Measurements from ENCODE around the gene CHST6.
A peak's percentile ranks its signal among the peaks of the same experiment; 100 is the strongest.
"Not testable (repeated sequence)": the region's sequence is repeated elsewhere in the genome, so short reads cannot be mapped to it uniquely, and the experiment has no call there.

Gene CHST6

DNA sequence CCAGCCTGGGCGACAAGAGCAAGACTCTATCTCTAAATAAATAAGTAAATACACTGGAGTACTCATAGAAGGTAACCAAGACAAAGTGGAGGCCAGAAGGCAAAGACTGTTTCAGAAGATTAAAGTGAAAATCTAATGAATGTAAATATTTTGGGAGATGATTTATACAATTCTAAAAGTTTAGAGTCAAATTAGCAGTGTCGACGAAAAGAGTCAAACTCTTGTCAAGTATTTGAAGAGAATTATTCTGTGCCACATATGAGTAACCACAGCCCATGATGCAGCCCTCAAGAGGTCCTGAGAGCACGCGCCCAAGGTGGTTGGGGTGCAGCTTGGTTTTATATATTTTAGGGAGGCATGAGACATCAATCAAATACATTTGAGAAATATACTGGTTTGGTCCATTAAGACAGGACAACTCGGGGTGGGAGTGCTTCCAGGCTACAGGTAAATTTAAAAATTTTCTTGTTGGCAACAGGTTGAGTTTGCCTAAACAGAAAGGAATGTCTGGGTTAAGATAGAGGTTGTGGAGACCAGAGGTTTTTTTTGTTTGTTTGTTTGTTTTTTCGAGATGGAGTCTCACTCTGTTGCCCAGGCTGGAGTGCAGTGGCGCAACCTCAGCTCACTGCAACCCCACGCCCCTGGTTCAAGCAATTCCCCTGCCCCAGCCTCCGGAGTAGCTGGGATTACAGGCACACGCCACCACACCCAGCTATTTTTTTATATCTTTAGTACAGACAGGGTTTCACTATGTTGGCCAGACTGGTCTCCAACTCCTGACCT lies 65.4 kb downstream of the CHST6 start:
- no peak for TF ChIP-seq Cebpa-rat (IDR thresholded peaks at IDR 0.05)
- Histone ChIP-seq H3K4me1 (peaks cover 22 to 40% (median 34%) of the 10 kb centered on the region in 10 experiments), H3K27me3 (no peaks in the 10 kb centered on the region), H4K20me1 (peaks cover 0 to 46% (median 10%) of the 10 kb centered on the region in 11 experiments; a peak in 9 of 22 replicates), H3K27ac (no peak overlapping the region), H3K36me3 (peaks cover 0 to 25% (median 5%) of the 10 kb centered on the region in 11 experiments; a peak in 9 of 22 replicates), H3K4me2 (peak overlapping the region in 1 of 11 experiments; percentile 87; a peak in 1 of 22 replicates), H3K9me3 (replicated peaks in 1 of 11) (no peaks in the 10 kb centered on the region; a peak in 1 of 22 replicates), H3K4me3 (no peak overlapping the region), H3K9ac (no peak overlapping the region)

DNA sequence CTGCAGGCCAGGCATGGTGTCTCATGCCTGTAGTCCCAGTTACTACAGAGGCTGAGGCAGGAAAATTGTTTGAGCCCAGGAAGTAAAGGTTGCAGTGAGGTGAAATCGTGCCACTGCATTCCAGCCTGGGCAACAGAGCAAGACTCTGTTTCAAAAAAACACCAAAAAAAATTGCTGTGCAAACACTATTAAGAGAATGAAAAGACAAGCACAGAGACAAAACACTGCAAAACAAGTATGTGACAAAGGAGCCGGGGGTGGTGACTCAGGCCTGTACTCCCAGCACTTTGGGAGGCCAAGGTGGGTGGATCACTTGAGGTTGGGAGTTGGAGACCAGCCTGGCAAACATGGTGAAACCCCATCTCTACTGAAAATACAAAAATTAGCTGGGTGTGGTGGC lies 68.7 kb downstream of the CHST6 start:
- not testable (repeated sequence) for H3K4me2 ChIP-seq; H3K27ac ChIP-seq; H3K9me3 ChIP-seq (replicated peaks in 1 of 11); H3K9ac ChIP-seq; H3K4me3 ChIP-seq; H3K27me3 ChIP-seq
- Histone ChIP-seq H4K20me1 (peaks cover 0 to 48% (median 10%) of the 10 kb centered on the region in 11 experiments; a peak in 9 of 22 replicates), H3K4me1 (peaks cover 8 to 24% (median 17%) of the 10 kb centered on the region in 10 experiments; a peak in 19 of 20 replicates), H3K36me3 (peaks cover 0 to 34% (median 10%) of the 10 kb centered on the region in 11 experiments; a peak in 12 of 22 replicates)

DNA sequence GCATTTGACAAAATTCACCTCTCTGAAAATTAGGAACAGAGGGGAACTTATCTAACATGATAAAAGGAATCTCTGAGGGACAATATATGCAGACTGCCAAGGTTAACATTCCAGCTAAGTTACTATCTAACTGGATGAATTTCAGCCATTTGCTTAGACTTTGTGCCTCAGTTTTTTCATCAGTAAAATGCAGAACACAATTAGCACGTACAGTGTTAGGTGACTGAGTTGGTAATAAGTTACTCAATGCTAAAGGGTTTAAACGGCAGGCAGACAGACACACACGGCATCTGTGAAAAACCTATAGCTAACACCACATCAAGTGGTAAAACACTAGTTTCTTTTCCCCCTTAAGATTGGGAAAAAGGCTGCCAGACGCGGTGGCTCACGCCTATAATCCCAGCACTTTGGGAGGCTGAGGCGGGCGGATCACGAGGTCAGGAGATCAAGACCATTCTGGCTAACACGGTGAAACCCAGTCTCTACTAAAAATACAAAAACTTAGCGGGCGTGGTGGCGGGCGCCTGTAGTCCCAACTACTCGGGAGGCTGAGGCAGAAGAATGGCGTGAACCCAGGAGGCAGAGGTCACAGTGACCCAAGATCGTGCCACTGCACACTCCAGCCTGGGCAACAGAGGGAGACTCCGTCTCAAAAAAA lies 71.0 kb downstream of the CHST6 start:
- not testable (repeated sequence) for H3K9ac ChIP-seq; H3K9me3 ChIP-seq (replicated peaks in 1 of 11); H3K4me3 ChIP-seq; H3K27ac ChIP-seq; H3K4me2 ChIP-seq; H3K27me3 ChIP-seq
- H4K20me1 ChIP-seq = peaks cover 0 to 26% (median 4%) of the 10 kb centered on the region in 11 experiments; a peak in 9 of 22 replicates
- H3K36me3 ChIP-seq = peaks cover 0 to 19% (median 5%) of the 10 kb centered on the region in 11 experiments; a peak in 11 of 22 replicates
- H3K4me1 ChIP-seq = peaks cover 12 to 23% (median 17%) of the 10 kb centered on the region in 10 experiments

DNA sequence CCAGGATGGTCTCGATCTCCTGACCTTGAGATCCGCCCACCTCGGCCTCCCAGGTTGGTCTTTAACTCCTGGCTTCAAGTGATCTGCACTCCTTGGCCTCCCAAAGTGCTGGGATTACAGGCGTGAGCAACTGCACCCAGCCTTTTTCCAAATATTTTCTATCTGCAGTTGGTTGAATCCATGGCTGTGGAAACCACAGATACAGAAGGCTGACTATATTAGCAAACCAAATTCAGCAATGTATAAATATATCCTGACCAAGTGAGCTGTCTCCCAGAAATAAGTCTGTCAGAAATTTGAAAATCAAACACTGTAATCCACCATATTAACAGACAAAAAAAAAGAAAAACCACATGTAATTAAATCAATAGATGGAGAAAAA lies 71.5 kb downstream of the CHST6 start:
- peaks cover 0 to 28% (median 2%) of the 10 kb centered on the region in 11 experiments; a peak in 10 of 22 replicates for H4K20me1 ChIP-seq
- TF ChIP-seq Cebpa-rat (IDR thresholded peaks at IDR 0.05) = no peak
- H3K9me3 ChIP-seq (replicated peaks in 1 of 11) = peaks cover 0 to 8% (median 0%) of the 10 kb centered on the region in 11 experiments; a peak in 3 of 22 replicates
- no peak overlapping the region for H3K4me2 ChIP-seq
- H3K27me3 ChIP-seq = no peaks in the 10 kb centered on the region
- H3K36me3 ChIP-seq = peaks cover 0 to 19% (median 5%) of the 10 kb centered on the region in 11 experiments; a peak in 12 of 22 replicates
- no peak overlapping the region for H3K4me3 ChIP-seq
- H3K9ac ChIP-seq = no peak overlapping the region
- H3K4me1 ChIP-seq = peaks cover 12 to 23% (median 17%) of the 10 kb centered on the region in 10 experiments
- H3K27ac ChIP-seq = no peak overlapping the region

Measured in BLaER1 treated with 17β-estradiol and CSF1 and Interleukin-3, amounts not matched to agents 10 nM and 100 nM (cell line).